Fibroblast of pulmonary artery (primary cell): Measurements from ENCODE around the gene OR6J1.

Source experiments
- DNase-seq: peaks from one replicate; pipeline ENCODE4 v3.0.0-alpha.2; 2010; ENCODE audit warnings: low read depth
- H3K4me3 ChIP-seq: replicated peaks from 2 replicates; pipeline ENCODE4 v1.5.1; 2011; ENCODE audit warnings: low read depth, mild to moderate bottlenecking, control low read depth, low read length, moderate library complexity
- TF ChIP-seq, protein P1 (sequence below): IDR thresholded peaks from 2 replicates; pipeline ENCODE4 v1.5.1; 2011; ENCODE audit warnings: mild to moderate bottlenecking, control low read depth, low read length, inconsistent platforms; ENCODE audit errors: missing control alignments

Gene OR6J1

DNA sequence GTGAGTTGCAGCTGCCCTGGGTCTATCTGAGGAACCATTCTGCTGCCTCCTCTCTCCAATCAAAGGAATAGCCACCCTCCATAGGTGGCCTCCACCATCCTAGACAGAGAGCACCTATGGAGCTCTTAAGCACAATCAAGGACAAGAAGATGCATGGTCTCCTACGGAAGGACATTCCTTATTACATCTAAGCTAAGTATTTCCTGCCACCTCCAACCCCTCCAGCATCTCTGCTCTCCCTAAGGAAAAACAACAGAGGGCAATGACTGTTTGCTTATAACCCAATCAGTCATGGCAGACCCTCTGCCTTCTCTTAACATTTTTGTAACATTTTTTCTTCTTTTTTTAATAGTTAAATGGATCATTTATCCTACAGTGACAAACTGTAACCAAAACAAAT lies 14.8 kb upstream of the OR6J1 start:
- no peak for DNase-seq
- H3K4me3 ChIP-seq = no peak overlapping the region
- TF ChIP-seq, protein P1, sequence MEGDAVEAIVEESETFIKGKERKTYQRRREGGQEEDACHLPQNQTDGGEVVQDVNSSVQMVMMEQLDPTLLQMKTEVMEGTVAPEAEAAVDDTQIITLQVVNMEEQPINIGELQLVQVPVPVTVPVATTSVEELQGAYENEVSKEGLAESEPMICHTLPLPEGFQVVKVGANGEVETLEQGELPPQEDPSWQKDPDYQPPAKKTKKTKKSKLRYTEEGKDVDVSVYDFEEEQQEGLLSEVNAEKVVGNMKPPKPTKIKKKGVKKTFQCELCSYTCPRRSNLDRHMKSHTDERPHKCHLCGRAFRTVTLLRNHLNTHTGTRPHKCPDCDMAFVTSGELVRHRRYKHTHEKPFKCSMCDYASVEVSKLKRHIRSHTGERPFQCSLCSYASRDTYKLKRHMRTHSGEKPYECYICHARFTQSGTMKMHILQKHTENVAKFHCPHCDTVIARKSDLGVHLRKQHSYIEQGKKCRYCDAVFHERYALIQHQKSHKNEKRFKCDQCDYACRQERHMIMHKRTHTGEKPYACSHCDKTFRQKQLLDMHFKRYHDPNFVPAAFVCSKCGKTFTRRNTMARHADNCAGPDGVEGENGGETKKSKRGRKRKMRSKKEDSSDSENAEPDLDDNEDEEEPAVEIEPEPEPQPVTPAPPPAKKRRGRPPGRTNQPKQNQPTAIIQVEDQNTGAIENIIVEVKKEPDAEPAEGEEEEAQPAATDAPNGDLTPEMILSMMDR = no peak

DNA sequence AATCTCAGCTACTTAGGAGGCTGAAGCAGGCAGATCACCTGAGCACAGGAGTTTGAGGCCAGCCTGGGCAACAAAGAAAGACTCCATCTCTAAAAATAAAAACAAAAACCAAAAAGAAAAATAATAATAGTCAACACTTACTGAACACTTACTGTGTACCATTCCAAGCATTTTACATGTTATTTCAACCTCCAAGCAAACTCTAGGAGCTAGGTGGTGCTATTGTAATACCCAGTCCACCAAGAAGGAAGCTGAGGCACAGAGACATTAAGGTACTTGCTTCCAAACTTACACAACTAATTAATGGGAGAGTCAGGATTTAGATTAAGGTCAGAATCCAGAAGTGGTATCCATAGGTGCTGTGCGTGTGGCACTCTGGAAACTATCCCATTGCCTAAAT lies 13.7 kb upstream of the OR6J1 start:
- TF ChIP-seq, protein P1 = peak; percentile 78
- H3K4me3 ChIP-seq = no peak overlapping the region
- DNase-seq = peak; percentile 82

- peak; percentile 67 for DNase-seq
- no peak overlapping the region for H3K4me3 ChIP-seq
- TF ChIP-seq, protein P1 = no peak
Observed at GRCh38 chr14:22656945-22657731, 13.0 kb upstream of the OR6J1 start.

- no peak overlapping the region for H3K4me3 ChIP-seq
- DNase-seq = peak; percentile 43
- TF ChIP-seq, protein P1 = no peak
Observed at GRCh38 chr14:22656226-22656625, 12.1 kb upstream of the OR6J1 start.

DNA sequence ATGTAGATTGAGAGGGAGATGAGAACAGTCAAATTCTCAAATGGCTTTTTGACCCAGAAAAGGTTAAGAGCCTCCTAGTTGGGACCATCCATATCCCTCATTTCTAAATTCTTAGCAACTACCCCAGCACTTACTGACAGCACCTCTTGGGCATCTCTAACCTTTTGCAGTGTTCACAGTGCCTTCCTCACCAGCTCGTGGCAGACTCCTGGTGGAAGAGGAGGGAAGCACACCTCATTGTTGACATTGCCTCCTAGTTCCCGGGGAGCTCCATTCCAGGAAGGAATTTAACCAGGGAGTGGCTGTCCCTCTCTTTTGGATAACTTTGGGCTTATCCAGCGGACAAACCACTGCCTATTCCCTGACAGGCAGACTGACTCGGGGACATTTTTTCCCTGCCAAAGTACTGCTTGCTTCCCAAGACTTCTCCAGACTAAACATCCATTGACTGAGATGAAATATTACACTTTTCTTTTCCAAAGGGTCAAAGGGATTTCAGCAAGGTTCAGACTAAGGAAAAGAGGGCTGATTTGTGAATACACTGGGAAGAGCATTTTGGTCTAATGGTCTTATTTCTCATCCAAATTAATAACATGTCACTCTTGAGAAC lies 9.0 kb upstream of the OR6J1 start:
- TF ChIP-seq, protein P1 = peak; percentile 99
- H3K4me3 ChIP-seq = no peak overlapping the region

GRCh38 chr14:22651586-22651985 lies 7.4 kb upstream of the OR6J1 start:
- TF ChIP-seq, protein P1 = no peak
- H3K4me3 ChIP-seq = no peak overlapping the region
- no peak for DNase-seq

More for the DNA sequence above, 9.0 kb upstream of the OR6J1 start:
- peak; percentile 85 for DNase-seq

GRCh38 chr14:22650960-22651521 lies 6.9 kb upstream of the OR6J1 start:
- no peak for DNase-seq
- H3K4me3 ChIP-seq = no peak overlapping the region
- TF ChIP-seq, protein P1 = no peak
